ENCODE measurements around the gene YOD1.

The YOD1 gene

GRCh38 chr1:207069858-207070506 lies 19.0 kb upstream of the YOD1 start:
- Histone ChIP-seq H3K9me2 (ENCODE audit: low read depth, low read length) (no peaks in the 10 kb centered on the region), H3K27ac (ENCODE audit: low read depth, low read length, poor library complexity, severe bottlenecking) (no peak overlapping the region), H3K27me3 (ENCODE audit: insufficient read depth, low read length) (no peaks in the 10 kb centered on the region), H3K9ac (ENCODE audit: low read length) (no peak overlapping the region), H4K20me1 (ENCODE audit: insufficient read depth, low read length) (no peaks in the 10 kb centered on the region), H2AFZ (ENCODE audit: low read length) (no peak overlapping the region), H3K79me2 (ENCODE audit: insufficient read depth, low read length) (no peaks in the 10 kb centered on the region), H3K4me1 (ENCODE audit: insufficient read depth, low read length, severe bottlenecking) (no peaks in the 10 kb centered on the region), H3K4me3 (ENCODE audit: low read depth, low read length, poor library complexity, severe bottlenecking) (no peak overlapping the region), H3F3A (ENCODE audit: insufficient read depth, low read length) (no peaks in the 10 kb centered on the region), H3K4me2 (ENCODE audit: low read length) (no peak overlapping the region), H3K9me3 (ENCODE audit: low read length) (no peaks in the 10 kb centered on the region), H3K36me3 (ENCODE audit: insufficient read depth, low read length) (peaks cover 16% of the 10 kb centered on the region; the same call in 1 of the 2 replicates)
- TF ChIP-seq EZH2 (IDR thresholded peaks at IDR 0.05; ENCODE audit: borderline replicate concordance, low read length) = no peak
- TF ChIP-seq, protein P1, sequence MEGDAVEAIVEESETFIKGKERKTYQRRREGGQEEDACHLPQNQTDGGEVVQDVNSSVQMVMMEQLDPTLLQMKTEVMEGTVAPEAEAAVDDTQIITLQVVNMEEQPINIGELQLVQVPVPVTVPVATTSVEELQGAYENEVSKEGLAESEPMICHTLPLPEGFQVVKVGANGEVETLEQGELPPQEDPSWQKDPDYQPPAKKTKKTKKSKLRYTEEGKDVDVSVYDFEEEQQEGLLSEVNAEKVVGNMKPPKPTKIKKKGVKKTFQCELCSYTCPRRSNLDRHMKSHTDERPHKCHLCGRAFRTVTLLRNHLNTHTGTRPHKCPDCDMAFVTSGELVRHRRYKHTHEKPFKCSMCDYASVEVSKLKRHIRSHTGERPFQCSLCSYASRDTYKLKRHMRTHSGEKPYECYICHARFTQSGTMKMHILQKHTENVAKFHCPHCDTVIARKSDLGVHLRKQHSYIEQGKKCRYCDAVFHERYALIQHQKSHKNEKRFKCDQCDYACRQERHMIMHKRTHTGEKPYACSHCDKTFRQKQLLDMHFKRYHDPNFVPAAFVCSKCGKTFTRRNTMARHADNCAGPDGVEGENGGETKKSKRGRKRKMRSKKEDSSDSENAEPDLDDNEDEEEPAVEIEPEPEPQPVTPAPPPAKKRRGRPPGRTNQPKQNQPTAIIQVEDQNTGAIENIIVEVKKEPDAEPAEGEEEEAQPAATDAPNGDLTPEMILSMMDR (IDR thresholded peaks at IDR 0.05; ENCODE audit: low read length) = no peak

DNA sequence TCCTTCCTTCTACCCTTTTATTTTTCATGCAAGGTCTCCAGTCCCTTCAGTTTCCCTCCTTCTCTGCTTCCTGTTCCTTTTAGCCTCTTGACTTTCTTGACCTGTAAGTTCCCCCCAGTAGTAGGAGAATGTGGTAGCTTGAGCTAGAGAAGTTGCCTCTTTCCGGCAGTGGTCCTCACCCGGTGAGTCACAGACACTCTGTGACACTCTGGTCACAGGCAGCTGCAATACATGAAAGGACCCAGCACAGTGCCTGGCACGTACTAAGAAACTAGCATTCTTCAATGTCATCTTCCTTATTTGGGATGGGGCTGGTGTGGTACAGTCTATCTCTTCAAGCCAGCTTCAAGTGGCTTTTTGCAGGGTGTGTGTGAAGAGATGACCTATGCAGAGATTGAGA lies 18.1 kb upstream of the YOD1 start:
- no peaks in the 10 kb centered on the region for H3K9me2 ChIP-seq (ENCODE audit: low read depth, low read length)
- H3K4me1 ChIP-seq (ENCODE audit: insufficient read depth, low read length, severe bottlenecking) = no peaks in the 10 kb centered on the region
- no peaks in the 10 kb centered on the region for H4K20me1 ChIP-seq (ENCODE audit: insufficient read depth, low read length)
- no peaks in the 10 kb centered on the region for H3K9me3 ChIP-seq (ENCODE audit: low read length)
- H3K4me2 ChIP-seq (ENCODE audit: low read length) = no peak overlapping the region
- H3F3A ChIP-seq (ENCODE audit: insufficient read depth, low read length) = no peaks in the 10 kb centered on the region
- no peak overlapping the region for H3K27ac ChIP-seq (ENCODE audit: low read depth, low read length, poor library complexity, severe bottlenecking)
- peaks cover 16% of the 10 kb centered on the region; the same call in 1 of the 2 replicates for H3K36me3 ChIP-seq (ENCODE audit: insufficient read depth, low read length)
- H3K4me3 ChIP-seq (ENCODE audit: low read depth, low read length, poor library complexity, severe bottlenecking) = no peak overlapping the region
- H3K79me2 ChIP-seq (ENCODE audit: insufficient read depth, low read length) = no peaks in the 10 kb centered on the region
- no peak overlapping the region for H2AFZ ChIP-seq (ENCODE audit: low read length)
- H3K9ac ChIP-seq (ENCODE audit: low read length) = no peak overlapping the region
- no peak for TF ChIP-seq EZH2 (IDR thresholded peaks at IDR 0.05; ENCODE audit: borderline replicate concordance, low read length)
- TF ChIP-seq, protein P1 (IDR thresholded peaks at IDR 0.05; ENCODE audit: low read length) = no peak
- no peaks in the 10 kb centered on the region for H3K27me3 ChIP-seq (ENCODE audit: insufficient read depth, low read length)

DNA sequence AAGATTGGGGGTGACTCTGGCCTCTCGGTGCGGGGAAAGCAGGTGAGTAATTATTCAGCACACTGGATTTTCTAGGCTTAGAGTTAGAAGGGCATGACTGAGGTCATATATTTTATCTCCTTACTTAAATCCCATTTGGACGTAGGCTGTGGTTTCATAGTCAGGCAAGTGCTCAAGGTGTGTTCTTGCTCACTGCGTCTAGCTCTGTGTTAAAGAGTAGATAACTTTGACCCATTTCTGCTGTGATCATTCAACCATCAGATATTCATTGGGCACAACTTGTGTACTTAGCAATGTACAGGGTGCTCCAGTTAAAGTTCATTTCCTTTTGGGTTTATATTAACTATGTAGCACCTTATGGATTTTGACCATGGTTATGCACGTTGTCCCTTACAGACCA lies 16.7 kb upstream of the YOD1 start:
- no peaks in the 10 kb centered on the region for H3K9me2 ChIP-seq (ENCODE audit: low read depth, low read length)
- H4K20me1 ChIP-seq (ENCODE audit: insufficient read depth, low read length) = no peaks in the 10 kb centered on the region
- no peaks in the 10 kb centered on the region for H3K9me3 ChIP-seq (ENCODE audit: low read length)
- TF ChIP-seq, protein P1 (IDR thresholded peaks at IDR 0.05; ENCODE audit: low read length) = no peak
- no peak for TF ChIP-seq EZH2 (IDR thresholded peaks at IDR 0.05; ENCODE audit: borderline replicate concordance, low read length)
- no peaks in the 10 kb centered on the region for H3K27me3 ChIP-seq (ENCODE audit: insufficient read depth, low read length)
- H3F3A ChIP-seq (ENCODE audit: insufficient read depth, low read length) = no peaks in the 10 kb centered on the region
- H3K79me2 ChIP-seq (ENCODE audit: insufficient read depth, low read length) = no peaks in the 10 kb centered on the region
- no peak overlapping the region for H3K27ac ChIP-seq (ENCODE audit: low read depth, low read length, poor library complexity, severe bottlenecking)
- H3K4me3 ChIP-seq (ENCODE audit: low read depth, low read length, poor library complexity, severe bottlenecking) = no peak overlapping the region
- no peak overlapping the region for H2AFZ ChIP-seq (ENCODE audit: low read length)
- H3K4me1 ChIP-seq (ENCODE audit: insufficient read depth, low read length, severe bottlenecking) = no peaks in the 10 kb centered on the region
- peaks cover 25% of the 10 kb centered on the region; the same call in 1 of the 2 replicates for H3K36me3 ChIP-seq (ENCODE audit: insufficient read depth, low read length)
- no peak overlapping the region for H3K9ac ChIP-seq (ENCODE audit: low read length)
- no peak overlapping the region for H3K4me2 ChIP-seq (ENCODE audit: low read length)
